Keratinocyte (primary cell): ENCODE results near the gene AP1M1.

Experiments
- CTCF ChIP-seq, 3 experiments: IDR thresholded peaks in 1 of 3; conservative IDR thresholded peaks in 1 of 3; optimal IDR thresholded peaks in 1 of 3; 2 replicates in 2 of 3; 3 replicates in 1 of 3; pipeline versions ENCODE3 to v1.5.1; 2011; ENCODE audit warnings: low read length in 3 of 3, mild to moderate bottlenecking in 3 of 3, moderate library complexity in 2 of 3, control low read depth in 1 of 3, inconsistent platforms in 1 of 3; ENCODE audit not compliant: insufficient read depth in 2 of 3; ENCODE audit errors: extremely low read depth in 1 of 3
- EZH2 ChIP-seq: IDR thresholded peaks from one replicate; pipeline ENCODE4 v1.6.1; 2012; ENCODE audit warnings: inconsistent platforms, mild to moderate bottlenecking, low read length, moderate library complexity

- no peak for TF ChIP-seq CTCF (optimal IDR thresholded peaks at IDR 0.05 in 1 of 3, IDR thresholded peaks at IDR 0.05 in 1 of 3, conservative IDR thresholded peaks at IDR 0.05 in 1 of 3; ENCODE audit: extremely low read depth in 1 of 3, insufficient read depth in 2 of 3, low read length in 3 of 3)
- TF ChIP-seq EZH2, result no peak
Observed at GRCh38 chr19:16258440-16258903, 60.8 kb downstream of the AP1M1 start.
